Lung (tissue), 12 donors: ENCODE measurements around the gene SDK1. TPM values are rescaled to one million over a fixed set of nuclear protein-coding genes. Genes with fewer than 3 reads are reported as not detected.
A peak's percentile ranks its signal among the peaks of the same experiment; 100 is the strongest.

ENCODE experiments used
- ATAC-seq: fragments of 200-7000 bp; cut with Tn5 transposase; one replicate; pipeline ENCODE4 v1.9.1; 2020; ENCODE audit warnings: moderate number of reproducible peaks; ENCODE audit not compliant: insufficient read depth, low FRiP score
- DNase-seq, 3 donors: peaks; one replicate each; pipeline ENCODE4 v3.0.0-alpha.2; 2013 to 2017
- H3K27ac ChIP-seq, 2 donors: one replicate each; pipeline ENCODE4 v1.5.1; 2013; ENCODE audit warnings: mild to moderate bottlenecking in 2 of 2, moderate library complexity in 2 of 2, control low read depth in 1 of 2, inconsistent platforms in 1 of 2, low read depth in 1 of 2, low read length in 1 of 2
- H3K27me3 ChIP-seq, 3 donors: one replicate each; pipeline ENCODE4 v1.5.1; 2013; ENCODE audit warnings: low read length in 2 of 3; ENCODE audit not compliant: control insufficient read depth in 3 of 3, insufficient read depth in 3 of 3
- H3K36me3 ChIP-seq, 4 donors: one replicate each; pipeline ENCODE4 v1.5.1; 2013; ENCODE audit warnings: low read length in 4 of 4, mild to moderate bottlenecking in 1 of 4, moderate library complexity in 1 of 4; ENCODE audit not compliant: control insufficient read depth in 4 of 4, insufficient read depth in 4 of 4
- H3K4me1 ChIP-seq, 5 donors: one replicate each; pipeline ENCODE4 v1.5.1; 2013; ENCODE audit warnings: low read length in 5 of 5, mild to moderate bottlenecking in 2 of 5, moderate library complexity in 1 of 5; ENCODE audit not compliant: control insufficient read depth in 5 of 5, insufficient read depth in 5 of 5
- H3K4me3 ChIP-seq: one replicate; pipeline ENCODE4 v1.5.1; 2013; ENCODE audit warnings: mild to moderate bottlenecking, control low read depth, moderate library complexity
- H3K9ac ChIP-seq, 2 donors: one replicate each; pipeline ENCODE4 v1.5.1; 2013; ENCODE audit warnings: low read length in 2 of 2, control low read depth in 1 of 2; ENCODE audit not compliant: insufficient read depth in 1 of 2
- H3K9me3 ChIP-seq, 4 donors: one replicate each; pipeline ENCODE4 v1.5.1; 2013; ENCODE audit warnings: low read length in 3 of 4, mild to moderate bottlenecking in 1 of 4, moderate library complexity in 1 of 4; ENCODE audit not compliant: control insufficient read depth in 4 of 4, insufficient read depth in 3 of 4
- CTCF ChIP-seq: IDR thresholded peaks from 2 replicates; pipeline ENCODE4 v1.5.1; 2012; ENCODE audit warnings: mild to moderate bottlenecking; ENCODE audit errors: control extremely low read depth, extremely low read depth
- WGBS, 2 donors: extraction: QIAGEN DNeasy Blood & Tissue Kit; methylation state at CpG; one replicate each; pipeline ENCODE4 v1.1.7; 2013; 5-methylcytosine and 5-hydroxymethylcytosine counted together
- polyA plus RNA-seq, 2 donors: library from polyadenylated mRNA; stranded (reverse); fragments of 200-250 nt; gene quantifications; one replicate each; pipeline ENCODE4 v1.2.1, GENCODE V29; 2013
- total RNA-seq, 2 donors: library from RNA; depleted of rRNA in 1 of 2; stranded (reverse); fragments of >200 nt in 1 of 2; gene quantifications; one replicate each; pipeline ENCODE4 v1.2.1, GENCODE V29; 2014 to 2021
- donor health status: control.
- donor health status: control.
- donor health status: Bipolar disorder and iron deficiency.
- donor health status: healthy.
- donor health status: DM: yes; HTN: yes; CAD: no.

Gene SDK1
- total and polyA plus RNA-seq, 4 donors = 3.7 to 30.1 (median 12.7) TPM

- ATAC-seq (no peak), DNase-seq (no peak)
- Histone ChIP-seq H3K9ac (no peak overlapping the region), H3K36me3 (peaks cover 0 to 3% (median 1%) of the 10 kb centered on the region in 4 donors), H3K9me3 (no peaks in the 10 kb centered on the region), H3K27me3 (no peaks in the 10 kb centered on the region), H3K4me1 (peaks cover 0 to 24% (median 2%) of the 10 kb centered on the region in 5 donors), H3K27ac (no peak overlapping the region), H3K4me3 (no peak overlapping the region)
- WGBS, 2 donors = 92% methylated on average over 11 of the region's 11 CpGs
- TF ChIP-seq CTCF = no peak
These were observed 655.9 kb downstream of the SDK1 start for GRCh38 chr7:3956949-3957348.

GRCh38 chr7:3957472-3958108 is 656.5 kb downstream of the SDK1 start:
- H3K27ac ChIP-seq = no peak overlapping the region
- peaks cover 0 to 4% (median 2%) of the 10 kb centered on the region in 4 donors for H3K36me3 ChIP-seq
- H3K4me1 ChIP-seq = peaks cover 0 to 24% (median 2%) of the 10 kb centered on the region in 5 donors
- H3K9me3 ChIP-seq = no peaks in the 10 kb centered on the region
- DNase-seq (no peak), ATAC-seq (no peak)
- H3K9ac ChIP-seq = no peak overlapping the region
- TF ChIP-seq CTCF = no peak
- 68 to 73% methylated on average over 8 of the region's 8 CpGs for WGBS, 2 donors
- H3K27me3 ChIP-seq = no peaks in the 10 kb centered on the region
- no peak overlapping the region for H3K4me3 ChIP-seq

- Histone ChIP-seq H3K4me1 (peaks cover 0 to 24% (median 2%) of the 10 kb centered on the region in 5 donors), H3K4me3 (no peak overlapping the region), H3K9ac (no peak overlapping the region), H3K27me3 (no peaks in the 10 kb centered on the region), H3K27ac (no peak overlapping the region), H3K36me3 (peaks cover 0 to 4% (median 2%) of the 10 kb centered on the region in 4 donors), H3K9me3 (no peaks in the 10 kb centered on the region)
- ATAC-seq (no peak), DNase-seq (peak in 2 of 3 donors; percentile 65 to 81)
- 59 to 91% methylated on average over 5 of the region's 5 CpGs for WGBS, 2 donors
- no peak for TF ChIP-seq CTCF
These were observed 657.0 kb downstream of the SDK1 start for GRCh38 chr7:3958109-3958483.

GRCh38 chr7:3959364-3959763 is 658.3 kb downstream of the SDK1 start:
- no peak for TF ChIP-seq CTCF
- Histone ChIP-seq H3K4me3 (peak overlapping the region; percentile 3), H3K4me1 (peaks cover 0 to 24% (median 2%) of the 10 kb centered on the region in 5 donors), H3K9ac (no peak overlapping the region), H3K36me3 (peaks cover 0 to 4% (median 2%) of the 10 kb centered on the region in 4 donors), H3K9me3 (no peaks in the 10 kb centered on the region), H3K27ac (no peak overlapping the region), H3K27me3 (no peaks in the 10 kb centered on the region)
- WGBS, 2 donors = 95% methylated on average over 6 of the region's 6 CpGs
- ATAC-seq (no peak), DNase-seq (no peak)
